Omental fat pad (tissue), 4 donors: Measurements from ENCODE around the gene FOXP1. TPM values are rescaled to one million over a fixed set of nuclear protein-coding genes. Genes with fewer than 3 reads are reported as not detected.

Experiments used
- ATAC-seq: fragments of 150-250 bp; one replicate; pipeline ENCODE4 v1.9.1; 2016; ENCODE audit warnings: mild to moderate bottlenecking, moderate library complexity; ENCODE audit not compliant: low FRiP score
- DNase-seq: peaks from one replicate; pipeline ENCODE4 v3.0.0-alpha.2; 2019; ENCODE audit warnings: low spot score
- CTCF ChIP-seq, 3 donors: fragments of 450-650 bp; IDR thresholded peaks; one replicate each; pipeline ENCODE4 v1.5.1; 2016 to 2017; ENCODE audit warnings: antibody characterized with exemption in 3 of 3, mild to moderate bottlenecking in 3 of 3, moderate library complexity in 2 of 3
- total RNA-seq, 4 donors: library from RNA; depleted of rRNA; stranded (reverse); fragments of >200 nt; gene quantifications; one replicate each; pipeline ENCODE4 v1.1.0, GENCODE V29; 2016

Gene FOXP1
- total RNA-seq, 4 donors from 2014 or later: 72.4 to 128 (median 76.7) TPM

- ATAC-seq: no peak
- no peak for TF ChIP-seq CTCF (IDR thresholded peaks at IDR 0.05)
- no peak for DNase-seq
Measured at GRCh38 chr3:71045212-71045916, 538.2 kb downstream of the FOXP1 start.

- DNase-seq: no peak
- TF ChIP-seq CTCF (IDR thresholded peaks at IDR 0.05): no peak
- ATAC-seq: no peak
Measured at GRCh38 chr3:71042759-71043158, 540.8 kb downstream of the FOXP1 start.

GRCh38 chr3:71041371-71041770 lies 542.2 kb downstream of the FOXP1 start:
- no peak for ATAC-seq
- no peak for DNase-seq
- TF ChIP-seq CTCF (IDR thresholded peaks at IDR 0.05): no peak

GRCh38 chr3:71039332-71039731 lies 544.2 kb downstream of the FOXP1 start:
- no peak for TF ChIP-seq CTCF (IDR thresholded peaks at IDR 0.05)
- DNase-seq (no peak), ATAC-seq (no peak)

GRCh38 chr3:71037775-71038174 lies 545.8 kb downstream of the FOXP1 start:
- ATAC-seq (no peak), DNase-seq (no peak)
- TF ChIP-seq CTCF (IDR thresholded peaks at IDR 0.05): no peak

- TF ChIP-seq CTCF (IDR thresholded peaks at IDR 0.05): no peak
- ATAC-seq: no peak
- DNase-seq: no peak
Measured at GRCh38 chr3:71035886-71036285, 547.6 kb downstream of the FOXP1 start.

GRCh38 chr3:71035314-71035713 lies 548.2 kb downstream of the FOXP1 start:
- DNase-seq: no peak
- no peak for TF ChIP-seq CTCF (IDR thresholded peaks at IDR 0.05)
- no peak for ATAC-seq
